GM12878 (cell line): ENCODE data around the gene DTNA. TPM values are rescaled to one million over a fixed set of nuclear protein-coding genes. Genes with fewer than 3 reads are reported as not detected.
"Not testable (repeated sequence)": the region's sequence is repeated elsewhere in the genome, so short reads cannot be mapped to it uniquely, and the experiment has no call there.

Experiments used
- ATAC-seq: fragments of 200-7000 bp; cut with Tn5 transposase; 3 replicates; pipeline ENCODE4 v1.9.1; 2020; ENCODE audit warnings: mild to moderate bottlenecking, moderate library complexity
- BruUV-seq: library from RNA; stranded (reverse); fragments of 400-500 nt; replicated peaks from 2 replicates; lab custom pipeline; 2021; lab: Mats Ljungman, UMichigan
- CTCF ChIA-PET: fragments of 300-600 bp; sonication (Branson Sonifier 250); formaldehyde crosslinking; extraction: SDS; loops from one replicate; lab custom pipeline; 2021; ENCODE audit warnings: inconsistent platforms; lab: Yijun Ruan, JAX
- POLR2A ChIA-PET: fragments of 350-600 bp; formaldehyde crosslinking; extraction: SDS; loops from one replicate; lab custom pipeline; 2021; ENCODE audit warnings: inconsistent platforms; lab: Charles Lee
- RAD21 ChIA-PET: fragments of 300-600 bp; sonication (Branson Sonifier 250); formaldehyde crosslinking; loops from one replicate; lab custom pipeline; 2023; ENCODE audit warnings: antibody characterized with exemption; ENCODE audit not compliant: unreplicated experiment; lab: Charles Lee
- SMC1A ChIA-PET: fragments of 300-600 bp; sonication (Branson Sonifier 250); formaldehyde crosslinking; loops from one replicate; lab custom pipeline; 2023; ENCODE audit not compliant: unreplicated experiment, uncharacterized antibody; lab: Charles Lee
- DNase-seq: peaks from one replicate; pipeline ENCODE4 v3.0.0-alpha.2; 2011; ENCODE audit warnings: low read depth, low spot score
- FAIRE-seq: peaks from 3 replicates; lab custom pipeline; 2011; peaks lifted over from hg19 to GRCh38; lab: Jason Lieb, UNC
- H2AFZ ChIP-seq: 2 replicates; pipeline ENCODE4 v1.6.0; 2011; ENCODE audit warnings: low read depth, low read length, control low read depth; ENCODE audit not compliant: control insufficient read depth
- H3K27ac ChIP-seq: 2 replicates; pipeline ENCODE4 v1.5.1; 2011; ENCODE audit warnings: control low read depth; ENCODE audit not compliant: control insufficient read depth, insufficient read depth
- H3K27me3 ChIP-seq, 2 experiments: replicated peaks in 1 of 2; 2 replicates each; pipeline versions ENCODE4 v1.6.0 to v1.6.1; 2011; ENCODE audit warnings: low read length in 1 of 2; ENCODE audit not compliant: control insufficient read depth in 2 of 2, insufficient read depth in 2 of 2
- H3K36me3 ChIP-seq, 2 experiments: 2 replicates each; pipeline ENCODE4 v1.5.1; 2011; ENCODE audit warnings: low read length in 1 of 2; ENCODE audit not compliant: control insufficient read depth in 2 of 2, insufficient read depth in 2 of 2
- H3K4me1 ChIP-seq: 2 replicates; pipeline ENCODE4 v1.6.1; 2011; ENCODE audit warnings: mild to moderate bottlenecking, low read length, moderate library complexity, mixed read lengths; ENCODE audit not compliant: control insufficient read depth, insufficient read depth
- H3K4me2 ChIP-seq: 2 replicates; pipeline ENCODE4 v1.6.0; 2011; ENCODE audit warnings: control low read depth; ENCODE audit not compliant: control insufficient read depth, insufficient read depth
- H3K4me3 ChIP-seq: fragments of 200-600 bp; sonication (generic); 2 replicates; pipeline ENCODE4 v1.5.1; 2016
- H3K79me2 ChIP-seq: 2 replicates; pipeline ENCODE4 v1.6.0; 2011; ENCODE audit warnings: low read length; ENCODE audit not compliant: control insufficient read depth, insufficient read depth
- H3K9ac ChIP-seq: 2 replicates; pipeline ENCODE4 v1.8.0; 2011; ENCODE audit warnings: low read length, control low read depth, mixed read lengths; ENCODE audit not compliant: control insufficient read depth, insufficient read depth
- H3K9me3 ChIP-seq: replicated peaks from 3 replicates; pipeline ENCODE4 v1.5.1; 2011; ENCODE audit warnings: mild to moderate bottlenecking, low read length; ENCODE audit not compliant: control insufficient read depth, insufficient read depth
- H4K20me1 ChIP-seq: 2 replicates; pipeline ENCODE4 v1.6.0; 2011; ENCODE audit not compliant: control insufficient read depth, insufficient read depth
- SMAD5 ChIP-seq: IDR thresholded peaks from 2 replicates; pipeline ENCODE4 v1.6.1; 2016; ENCODE audit warnings: antibody characterized with exemption, low read depth
- TCF12 ChIP-seq: IDR thresholded peaks from 2 replicates; pipeline ENCODE4 v1.6.1; 2011; ENCODE audit warnings: low read depth, mild to moderate bottlenecking, low read length
- WGBS: methylation state at CpG from one replicate; pipeline ENCODE4 v1.1.6; 2016; ENCODE audit warnings: low lambda C conversion rate; ENCODE audit not compliant: insufficient replicate concordance, insufficient coverage; ENCODE audit errors: missing lambda C conversion rate; 5-methylcytosine and 5-hydroxymethylcytosine counted together
- in situ Hi-C: fragments of 300-500 bp; cut with MboI; formaldehyde crosslinking; loops from 9 replicates; pipeline ENCODE4 v1.14.3; 2018; ENCODE audit warnings: mixed read lengths
- intact Hi-C: fragments of 100-400 bp; cut with micrococcal nuclease; formaldehyde crosslinking; loops from one replicate; pipeline ENCODE4 v1.14.2; 2022; ENCODE audit not compliant: unreplicated experiment
- polyA plus RNA-seq, 11 experiments: library from polyadenylated mRNA; depleted of rRNA in 4 of 11; unstranded in 6 of 11; stranded (reverse) in 5 of 11; fragments of >200 nt; fragmentation: Nextera tagmentation in 4 of 11; fragmentation: Illumina TruSeq in 1 of 11; extraction: Ambion mirVana in 4 of 11; extraction: Trizol in 1 of 11; gene quantifications; 1 replicate in 1 of 11; 2 replicates in 10 of 11; pipeline versions ENCODE4 v1.2.1 to v1.2.3, GENCODE V29; 2011 to 2016; ENCODE audit warnings: inconsistent platforms in 2 of 11, missing spikeins in 2 of 11, low read depth in 1 of 11
- total RNA-seq, 4 experiments: library from RNA; depleted of rRNA in 3 of 4; stranded (reverse); fragments of >200 nt in 3 of 4; fragmentation: Illumina TruSeq in 1 of 4; extraction: Trizol in 1 of 4; gene quantifications; 2 replicates each; pipeline versions ENCODE4 v1.2.1 to v1.2.3, GENCODE V29; 2013 to 2021
- TF ChIP-seq, protein P1 (sequence below): fragments of 450-650 bp; formaldehyde crosslinking; IDR thresholded peaks from 2 replicates; pipeline ENCODE4 v1.4.0; 2020; ENCODE audit warnings: mild to moderate bottlenecking, moderate library complexity

The DTNA gene
- total and polyA plus RNA-seq, 10 of the 15 experiments (the other 5 are each of a cell fraction or from before 2014, with no cell fraction given): 0.26 to 8.6 (median 0.53) TPM

DNA sequence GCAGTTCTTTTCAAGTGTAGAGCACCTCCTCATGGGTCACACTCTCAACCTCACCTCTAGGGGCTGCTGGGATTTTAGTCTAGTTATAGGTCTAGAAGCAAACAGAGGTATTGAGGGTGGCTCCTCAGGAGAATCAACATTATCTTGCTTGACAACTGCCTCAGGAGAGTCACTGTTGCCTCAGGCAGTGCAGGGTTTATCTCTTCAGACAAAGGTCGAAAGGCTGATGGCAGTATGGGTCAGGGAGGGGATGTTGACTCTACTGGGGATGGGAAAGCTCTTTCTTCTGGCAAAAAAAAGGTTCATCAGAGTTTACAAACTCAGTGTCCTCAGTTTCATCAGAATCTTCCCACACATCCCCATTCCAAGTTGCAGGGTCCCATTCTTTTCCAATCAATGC lies 24.0 kb downstream of the DTNA start:
- intact Hi-C loops (no loop called here), in situ Hi-C loops (no loop called here)
- H3K9me3 ChIP-seq: no peaks in the 10 kb centered on the region
- CTCF ChIA-PET: interaction anchor here (1.1 kb wide), 1 partner anchor 14 kb away, joined by 3 read pairs; no protein-coding TSS in a partner anchor
- H3K4me3 ChIP-seq: no peak overlapping the region
- no TSS peak for BruUV-seq
- no peaks in the 10 kb centered on the region for H4K20me1 ChIP-seq
- DNase-seq: no peak
- H3K36me3 ChIP-seq: no peaks in the 10 kb centered on the region
- ATAC-seq: no peak
- no peaks in the 10 kb centered on the region for H3K79me2 ChIP-seq
- H3K27me3 ChIP-seq: no peaks in the 10 kb centered on the region
- H3K27ac ChIP-seq: no peak overlapping the region
- POLR2A ChIA-PET: interaction anchor here (1.4 kb wide), 1 partner anchor 12 kb away, joined by 3 read pairs; no protein-coding TSS in a partner anchor
- TF ChIP-seq SMAD5: no peak
- TF ChIP-seq TCF12: no peak
- TF ChIP-seq, protein P1, sequence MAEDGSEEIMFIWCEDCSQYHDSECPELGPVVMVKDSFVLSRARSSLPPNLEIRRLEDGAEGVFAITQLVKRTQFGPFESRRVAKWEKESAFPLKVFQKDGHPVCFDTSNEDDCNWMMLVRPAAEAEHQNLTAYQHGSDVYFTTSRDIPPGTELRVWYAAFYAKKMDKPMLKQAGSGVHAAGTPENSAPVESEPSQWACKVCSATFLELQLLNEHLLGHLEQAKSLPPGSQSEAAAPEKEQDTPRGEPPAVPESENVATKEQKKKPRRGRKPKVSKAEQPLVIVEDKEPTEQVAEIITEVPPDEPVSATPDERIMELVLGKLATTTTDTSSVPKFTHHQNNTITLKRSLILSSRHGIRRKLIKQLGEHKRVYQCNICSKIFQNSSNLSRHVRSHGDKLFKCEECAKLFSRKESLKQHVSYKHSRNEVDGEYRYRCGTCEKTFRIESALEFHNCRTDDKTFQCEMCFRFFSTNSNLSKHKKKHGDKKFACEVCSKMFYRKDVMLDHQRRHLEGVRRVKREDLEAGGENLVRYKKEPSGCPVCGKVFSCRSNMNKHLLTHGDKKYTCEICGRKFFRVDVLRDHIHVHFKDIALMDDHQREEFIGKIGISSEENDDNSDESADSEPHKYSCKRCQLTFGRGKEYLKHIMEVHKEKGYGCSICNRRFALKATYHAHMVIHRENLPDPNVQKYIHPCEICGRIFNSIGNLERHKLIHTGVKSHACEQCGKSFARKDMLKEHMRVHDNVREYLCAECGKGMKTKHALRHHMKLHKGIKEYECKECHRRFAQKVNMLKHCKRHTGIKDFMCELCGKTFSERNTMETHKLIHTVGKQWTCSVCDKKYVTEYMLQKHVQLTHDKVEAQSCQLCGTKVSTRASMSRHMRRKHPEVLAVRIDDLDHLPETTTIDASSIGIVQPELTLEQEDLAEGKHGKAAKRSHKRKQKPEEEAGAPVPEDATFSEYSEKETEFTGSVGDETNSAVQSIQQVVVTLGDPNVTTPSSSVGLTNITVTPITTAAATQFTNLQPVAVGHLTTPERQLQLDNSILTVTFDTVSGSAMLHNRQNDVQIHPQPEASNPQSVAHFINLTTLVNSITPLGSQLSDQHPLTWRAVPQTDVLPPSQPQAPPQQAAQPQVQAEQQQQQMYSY (CRISPR knock-in tag): no peak
- RAD21 ChIA-PET: no interaction called here
- FAIRE-seq: no peak
- WGBS: 0% methylated on average over 1 of the region's 1 CpG
- SMC1A ChIA-PET: interaction anchor here (0.6 kb wide), 1 partner anchor 107 kb away, joined by 3 read pairs; no protein-coding TSS in a partner anchor
- H3K4me1 ChIP-seq: no peaks in the 10 kb centered on the region
- H2AFZ ChIP-seq: no peak overlapping the region
- no peak overlapping the region for H3K9ac ChIP-seq
- H3K4me2 ChIP-seq: no peak overlapping the region

DNA sequence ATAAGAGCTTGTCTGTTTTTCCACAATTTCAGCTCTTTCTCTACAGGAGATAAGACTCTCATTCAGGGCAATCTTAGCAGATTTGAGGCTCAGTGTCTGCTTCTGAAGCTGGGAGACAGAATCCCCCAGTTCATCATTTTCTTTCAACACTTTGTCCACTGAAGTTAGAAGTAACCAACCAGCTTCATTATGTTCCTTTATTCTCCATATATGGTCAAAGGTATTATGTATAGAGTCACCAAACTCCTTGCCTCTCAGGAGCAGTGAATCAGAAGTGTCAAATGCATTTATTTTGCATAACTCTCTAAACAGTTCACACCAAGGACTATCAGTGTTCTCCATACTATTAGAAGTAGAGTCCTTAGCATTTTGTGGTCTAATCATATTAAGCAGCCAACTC lies 24.4 kb downstream of the DTNA start:
- ATAC-seq, RAD21 ChIA-PET, H3K27ac ChIP-seq, H2AFZ ChIP-seq, H3K4me3 ChIP-seq, H3K79me2 ChIP-seq, BruUV-seq, H4K20me1 ChIP-seq, FAIRE-seq, H3K4me1 ChIP-seq, DNase-seq, in situ Hi-C loops, H3K36me3 ChIP-seq, intact Hi-C loops, H3K9ac ChIP-seq, H3K4me2 ChIP-seq, H3K27me3 ChIP-seq, H3K9me3 ChIP-seq: not testable (repeated sequence)
- ChIA-PET CTCF (interaction anchor here (1.1 kb wide), 1 partner anchor 14 kb away, joined by 3 read pairs; no protein-coding TSS in a partner anchor), SMC1A (interaction anchor here (0.6 kb wide), 1 partner anchor 107 kb away, joined by 3 read pairs; no protein-coding TSS in a partner anchor), POLR2A (interaction anchor here (1.4 kb wide), 1 partner anchor 12 kb away, joined by 3 read pairs; no protein-coding TSS in a partner anchor)
